ENCODE data around the gene MACF1. TPM values are rescaled to one million over a fixed set of nuclear protein-coding genes. Genes with fewer than 3 reads are reported as not detected.

MACF1 gene
- total and polyA plus RNA-seq, 8 donors: 16.8 to 662 (median 236) TPM

GRCh38 chr1:39196244-39197215 is 8.0 kb upstream of the MACF1 start:
- peaks cover 29 to 71% (median 57%) of the 10 kb centered on the region in 4 donors for H3K4me1 ChIP-seq
- no peaks in the 10 kb centered on the region for H3K27me3 ChIP-seq
- intact Hi-C loops (cut with DNase I; ENCODE audit: low total_unique reads): loop anchor here (10.0 kb wide), 1 partner anchor 92 kb away; no protein-coding TSS in a partner anchor
- WGBS, 5 donors: 62 to 84% (median 74%) methylated on average over 6 of the region's 6 CpGs
- H3K9me3 ChIP-seq: no peaks in the 10 kb centered on the region
- TF ChIP-seq EP300 (IDR thresholded peaks at IDR 0.05) (no peak), POLR2AphosphoS5 (IDR thresholded peaks at IDR 0.05) (no peak), CTCF (IDR thresholded peaks at IDR 0.05) (no peak), POLR2A (IDR thresholded peaks at IDR 0.05) (no peak)
- no peak overlapping the region for H3K4me3 ChIP-seq
- no peaks in the 10 kb centered on the region for H3K36me3 ChIP-seq
- DNase-seq: peak in 1 of 2 donors; percentile 66
- peak overlapping the region; percentile 39 to 90 (median 85) for H3K27ac ChIP-seq

- TF ChIP-seq EP300 (IDR thresholded peaks at IDR 0.05): no peak
- no peak for TF ChIP-seq POLR2A (IDR thresholded peaks at IDR 0.05)
- TF ChIP-seq POLR2AphosphoS5 (IDR thresholded peaks at IDR 0.05): no peak
- TF ChIP-seq CTCF (IDR thresholded peaks at IDR 0.05): no peak
- H3K27me3 ChIP-seq: no peaks in the 10 kb centered on the region
- peak overlapping the region in 1 of 5 donors; percentile 53 for H3K27ac ChIP-seq
- H3K4me3 ChIP-seq: no peak overlapping the region
- 85 to 100% (median 91%) methylated on average over 1 of the region's 1 CpG for WGBS, 5 donors
- DNase-seq: no peak
- intact Hi-C loops (cut with DNase I; ENCODE audit: low total_unique reads): loop anchor here (10.0 kb wide), 1 partner anchor 95 kb away; no protein-coding TSS in a partner anchor
- H3K4me1 ChIP-seq: peaks cover 22 to 64% (median 43%) of the 10 kb centered on the region in 4 donors
- H3K9me3 ChIP-seq: no peaks in the 10 kb centered on the region
- H3K36me3 ChIP-seq: no peaks in the 10 kb centered on the region
These were observed 4.9 kb upstream of the MACF1 start for GRCh38 chr1:39199593-39199992.

- 50 to 60% (median 56%) methylated on average over 4 of the region's 4 CpGs for WGBS, 5 donors
- DNase-seq: peak; percentile 34 to 67
- intact Hi-C loops (cut with DNase I; ENCODE audit: low total_unique reads): no loop called here
These were observed 746 bp downstream of the MACF1 start for GRCh38 chr1:39205102-39205780.

More at GRCh38 chr1:39205102-39205780, 746 bp downstream of the MACF1 start:
- Histone ChIP-seq H3K4me3 (peak overlapping the region; percentile 30 to 40 (median 34)), H3K27me3 (no peaks in the 10 kb centered on the region), H3K36me3 (peaks cover 0 to 3% (median 0%) of the 10 kb centered on the region in 4 donors), H3K27ac (peak overlapping the region; percentile 47 to 91 (median 90)), H3K4me1 (peaks cover 11 to 65% (median 35%) of the 10 kb centered on the region in 4 donors), H3K9me3 (no peaks in the 10 kb centered on the region)
- TF ChIP-seq EP300 (IDR thresholded peaks at IDR 0.05) (no peak), CTCF (IDR thresholded peaks at IDR 0.05) (no peak), POLR2AphosphoS5 (IDR thresholded peaks at IDR 0.05) (no peak), POLR2A (IDR thresholded peaks at IDR 0.05) (no peak)
